ENCODE measurements around the gene ARMH4.
"Not testable (repeated sequence)": the region's sequence is repeated elsewhere in the genome, so short reads cannot be mapped to it uniquely, and the experiment has no call there.

The ARMH4 gene

GRCh38 chr14:58128416-58128815, 23.6 kb downstream of the ARMH4 start:
- DNase-seq = no peak
- Histone ChIP-seq H2AFZ (ENCODE audit: low read depth, low read length) (no peak overlapping the region), H3K27ac (ENCODE audit: low read length) (no peak overlapping the region), H4K20me1 (ENCODE audit: insufficient read depth, low read length) (no peaks in the 10 kb centered on the region), H3K27me3 (ENCODE audit: insufficient read depth, low read length, poor library complexity) (no peaks in the 10 kb centered on the region), H3K9me3 (ENCODE audit: insufficient read depth, low read length, severe bottlenecking) (peaks cover 7% of the 10 kb centered on the region), H3K36me3 (ENCODE audit: insufficient read depth, low read length) (no peaks in the 10 kb centered on the region), H3K4me1 (ENCODE audit: insufficient read depth, low read length) (no peaks in the 10 kb centered on the region), H3K9ac (ENCODE audit: low read depth, low read length) (no peak overlapping the region), H3K4me3 (ENCODE audit: low read depth in 1 of 2, low read length in 2 of 2) (no peak overlapping the region), H3K4me2 (ENCODE audit: insufficient read depth, low read length) (no peak overlapping the region), H3K79me2 (ENCODE audit: insufficient read depth, low read length) (no peaks in the 10 kb centered on the region)
- no peak for TF ChIP-seq EZH2 (IDR thresholded peaks at IDR 0.05; ENCODE audit: borderline replicate concordance, low read depth, low read length, severe bottlenecking)
- no peak for TF ChIP-seq CTCF (IDR thresholded peaks at IDR 0.05; ENCODE audit: borderline replicate concordance, extremely low read depth, low read length, poor library complexity, severe bottlenecking)
- no peak for ATAC-seq (ENCODE audit: insufficient read depth, low read depth)

- H3K79me2 ChIP-seq (ENCODE audit: insufficient read depth, low read length); DNase-seq: not testable (repeated sequence)
Observed at GRCh38 chr14:58122546-58122945, 29.5 kb downstream of the ARMH4 start.

GRCh38 chr14:58121530-58122186, 30.4 kb downstream of the ARMH4 start:
- no peak for TF ChIP-seq EZH2 (IDR thresholded peaks at IDR 0.05; ENCODE audit: borderline replicate concordance, low read depth, low read length, severe bottlenecking)
- no peak for TF ChIP-seq CTCF (IDR thresholded peaks at IDR 0.05; ENCODE audit: borderline replicate concordance, extremely low read depth, low read length, poor library complexity, severe bottlenecking)

More at GRCh38 chr14:58122546-58122945, 29.5 kb downstream of the ARMH4 start:
- not testable (repeated sequence) for H3K27me3 ChIP-seq (ENCODE audit: insufficient read depth, low read length, poor library complexity); H3K27ac ChIP-seq (ENCODE audit: low read length); H2AFZ ChIP-seq (ENCODE audit: low read depth, low read length); H3K36me3 ChIP-seq (ENCODE audit: insufficient read depth, low read length); H3K9me3 ChIP-seq (ENCODE audit: insufficient read depth, low read length, severe bottlenecking); H3K4me2 ChIP-seq (ENCODE audit: insufficient read depth, low read length); H3K9ac ChIP-seq (ENCODE audit: low read depth, low read length); ATAC-seq (ENCODE audit: insufficient read depth, low read depth); H4K20me1 ChIP-seq (ENCODE audit: insufficient read depth, low read length); H3K4me1 ChIP-seq (ENCODE audit: insufficient read depth, low read length); H3K4me3 ChIP-seq (ENCODE audit: low read depth in 1 of 2, low read length in 2 of 2)

DNA sequence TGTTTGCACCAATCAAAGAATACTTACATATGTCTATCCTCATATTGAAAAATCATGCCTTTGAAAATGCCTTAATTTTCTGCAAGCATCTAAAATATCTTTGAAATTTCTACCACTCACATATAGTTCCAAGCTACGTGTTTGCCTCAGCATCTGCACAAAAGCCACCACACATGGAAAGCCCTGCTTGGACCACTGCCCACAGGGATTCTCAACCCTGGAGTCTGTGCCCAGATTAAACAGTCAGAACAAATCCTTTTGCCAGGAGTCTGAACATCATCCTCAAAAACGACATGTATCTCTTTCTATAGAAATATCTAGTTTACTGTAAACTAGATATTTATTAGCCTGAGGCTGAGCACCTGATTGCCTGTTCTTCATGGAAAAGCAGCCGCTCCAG, 32.6 kb downstream of the ARMH4 start:
- H3K4me3 ChIP-seq (ENCODE audit: low read depth in 1 of 2, low read length in 2 of 2) = no peak overlapping the region
- no peak overlapping the region for H3K9ac ChIP-seq (ENCODE audit: low read depth, low read length)
- DNase-seq = no peak
- H3K27ac ChIP-seq (ENCODE audit: low read length) = no peak overlapping the region
- H3K36me3 ChIP-seq (ENCODE audit: insufficient read depth, low read length) = no peaks in the 10 kb centered on the region
- H3K27me3 ChIP-seq (ENCODE audit: insufficient read depth, low read length, poor library complexity) = peaks cover 3% of the 10 kb centered on the region
- no peaks in the 10 kb centered on the region for H4K20me1 ChIP-seq (ENCODE audit: insufficient read depth, low read length)
- ATAC-seq (ENCODE audit: insufficient read depth, low read depth) = no peak
- H3K4me1 ChIP-seq (ENCODE audit: insufficient read depth, low read length) = no peaks in the 10 kb centered on the region
- no peak overlapping the region for H2AFZ ChIP-seq (ENCODE audit: low read depth, low read length)
- H3K9me3 ChIP-seq (ENCODE audit: insufficient read depth, low read length, severe bottlenecking) = no peaks in the 10 kb centered on the region
- no peaks in the 10 kb centered on the region for H3K79me2 ChIP-seq (ENCODE audit: insufficient read depth, low read length)
- TF ChIP-seq EZH2 (IDR thresholded peaks at IDR 0.05; ENCODE audit: borderline replicate concordance, low read depth, low read length, severe bottlenecking) = no peak
- TF ChIP-seq CTCF (IDR thresholded peaks at IDR 0.05; ENCODE audit: borderline replicate concordance, extremely low read depth, low read length, poor library complexity, severe bottlenecking) = no peak
- no peak overlapping the region for H3K4me2 ChIP-seq (ENCODE audit: insufficient read depth, low read length)

More at GRCh38 chr14:58121530-58122186, 30.4 kb downstream of the ARMH4 start:
- H3K79me2 ChIP-seq (ENCODE audit: insufficient read depth, low read length) = no peaks in the 10 kb centered on the region
- ATAC-seq (ENCODE audit: insufficient read depth, low read depth) (no peak), DNase-seq (no peak)
- H3K27me3 ChIP-seq (ENCODE audit: insufficient read depth, low read length, poor library complexity) = peaks cover 3% of the 10 kb centered on the region
- no peaks in the 10 kb centered on the region for H3K36me3 ChIP-seq (ENCODE audit: insufficient read depth, low read length)
- H2AFZ ChIP-seq (ENCODE audit: low read depth, low read length) = no peak overlapping the region
- peaks cover 7% of the 10 kb centered on the region for H3K9me3 ChIP-seq (ENCODE audit: insufficient read depth, low read length, severe bottlenecking)
- no peak overlapping the region for H3K4me3 ChIP-seq (ENCODE audit: low read depth in 1 of 2, low read length in 2 of 2)
- no peaks in the 10 kb centered on the region for H4K20me1 ChIP-seq (ENCODE audit: insufficient read depth, low read length)
- no peak overlapping the region for H3K4me2 ChIP-seq (ENCODE audit: insufficient read depth, low read length)
- no peak overlapping the region for H3K27ac ChIP-seq (ENCODE audit: low read length)
- no peaks in the 10 kb centered on the region for H3K4me1 ChIP-seq (ENCODE audit: insufficient read depth, low read length)
- H3K9ac ChIP-seq (ENCODE audit: low read depth, low read length) = no peak overlapping the region

All from DND-41 (cell line).